ENCODE results near the gene SMIM36.
"Not testable (repeated sequence)": the region's sequence is repeated elsewhere in the genome, so short reads cannot be mapped to it uniquely, and the experiment has no call there.

The SMIM36 gene

DNA sequence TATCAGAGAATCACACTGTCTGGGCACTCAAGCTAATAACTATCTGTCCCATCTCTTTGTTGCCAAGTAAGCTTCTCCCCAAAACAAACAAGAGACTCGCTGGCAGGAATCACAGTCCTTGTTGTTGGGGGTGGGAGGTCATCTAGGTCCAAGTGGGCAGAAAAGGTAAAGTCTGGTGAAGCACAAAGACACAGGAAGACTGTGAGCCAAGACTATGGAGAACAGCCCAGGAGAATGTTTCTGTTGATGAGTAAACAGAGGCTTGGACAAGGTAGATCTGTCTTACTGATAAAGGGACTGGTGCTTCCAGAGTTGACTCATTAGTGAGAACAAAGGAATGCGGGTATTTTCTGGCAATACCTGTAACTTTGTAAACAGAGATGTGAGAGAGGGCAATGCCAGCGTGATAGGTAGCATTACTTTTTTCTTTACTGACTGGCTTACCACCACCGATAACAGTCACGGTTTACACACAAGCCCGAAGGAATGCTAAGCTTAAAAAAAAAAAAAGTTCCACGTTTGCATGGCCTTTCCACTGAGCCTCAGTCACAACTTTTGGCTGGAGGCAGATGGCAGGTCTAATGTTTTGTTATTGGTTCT, 78.1 kb downstream of the SMIM36 start:
- DNase-seq: no peak

DNA sequence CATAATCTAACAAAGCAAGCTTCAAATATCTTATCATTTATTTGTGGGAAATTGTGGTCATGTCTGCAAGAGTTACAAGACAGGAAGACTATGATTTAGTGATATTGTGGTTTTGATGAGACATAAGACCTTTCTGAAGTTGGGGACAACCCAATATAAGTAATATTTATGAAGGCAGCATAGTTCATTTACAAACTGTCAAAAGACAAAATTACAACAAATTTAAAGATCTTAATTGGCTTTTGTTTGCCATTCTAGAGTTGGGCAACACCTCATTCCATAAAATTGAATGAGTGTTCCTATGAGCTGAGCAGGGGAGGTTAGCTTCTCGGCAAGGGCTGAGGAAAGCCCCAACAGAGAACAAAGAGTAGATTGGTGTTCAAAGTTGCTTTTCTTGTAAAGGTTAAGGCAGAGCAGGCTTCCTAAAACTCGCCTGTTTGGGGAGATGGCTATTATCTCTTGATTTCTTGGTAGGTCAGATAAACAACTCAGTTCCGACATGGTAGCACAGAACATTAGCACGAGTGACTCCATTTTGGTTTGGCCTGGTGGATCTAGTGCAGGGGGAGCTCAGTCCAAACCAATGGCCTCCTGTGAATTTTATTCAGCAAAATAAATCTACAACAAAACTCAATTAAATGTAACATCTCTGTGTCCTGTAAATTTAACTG, 78.8 kb downstream of the SMIM36 start:
- no peak for DNase-seq

DNA sequence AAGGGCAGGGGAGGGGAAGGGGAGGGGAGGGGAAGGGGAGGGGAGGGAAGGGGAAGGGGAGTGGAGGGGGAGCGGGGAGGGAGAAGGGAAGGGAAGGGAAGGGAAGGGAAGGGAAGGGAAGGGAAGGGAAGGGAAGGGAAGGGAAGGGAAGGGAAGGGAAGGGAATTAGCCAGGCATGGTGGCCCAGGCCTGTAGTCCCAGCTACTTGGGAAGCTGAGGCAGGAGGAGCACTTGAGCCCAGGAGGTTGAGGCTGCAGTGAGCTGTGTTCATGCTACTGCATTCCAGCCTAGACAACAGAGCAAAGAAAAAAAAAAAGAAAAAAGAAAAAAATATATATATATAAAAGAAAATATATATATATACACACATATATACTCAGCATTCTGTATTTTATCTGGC, 79.3 kb downstream of the SMIM36 start:
- DNase-seq: not testable (repeated sequence)

DNA sequence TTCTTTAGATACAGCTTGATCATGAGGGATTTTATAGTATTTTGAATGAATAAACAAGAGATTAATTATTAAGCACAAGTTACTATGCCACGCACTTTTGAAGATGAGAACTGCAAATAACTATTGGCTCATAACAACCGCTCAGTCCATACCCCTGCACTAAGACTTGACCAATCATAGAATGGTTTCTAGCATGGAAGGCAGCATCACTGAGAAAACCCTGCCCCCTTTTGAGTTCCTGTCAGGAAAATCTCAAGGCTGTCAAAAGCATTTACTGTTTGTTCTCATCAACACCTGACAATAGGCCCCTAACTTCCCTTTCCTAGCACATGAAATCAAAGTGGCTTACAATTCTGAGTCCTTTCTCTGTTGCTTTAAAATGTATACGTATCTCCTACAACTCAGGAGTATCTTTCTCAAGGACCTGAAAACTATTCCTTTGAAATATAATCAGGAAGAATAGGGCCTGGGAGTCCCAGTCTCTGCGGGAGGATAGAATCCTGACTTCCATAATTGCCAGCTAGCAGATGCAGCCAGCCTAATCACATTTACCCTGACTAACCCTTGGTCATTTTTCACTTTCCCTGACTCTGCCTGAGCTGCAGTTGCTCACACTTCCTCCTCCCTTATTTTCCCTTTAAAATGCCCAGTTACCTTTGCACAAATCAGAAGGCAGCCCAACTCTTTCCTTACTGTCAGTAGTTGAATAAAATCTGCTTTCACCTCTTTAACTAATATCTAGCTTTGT, 80.5 kb downstream of the SMIM36 start:
- no peak for DNase-seq

DNA sequence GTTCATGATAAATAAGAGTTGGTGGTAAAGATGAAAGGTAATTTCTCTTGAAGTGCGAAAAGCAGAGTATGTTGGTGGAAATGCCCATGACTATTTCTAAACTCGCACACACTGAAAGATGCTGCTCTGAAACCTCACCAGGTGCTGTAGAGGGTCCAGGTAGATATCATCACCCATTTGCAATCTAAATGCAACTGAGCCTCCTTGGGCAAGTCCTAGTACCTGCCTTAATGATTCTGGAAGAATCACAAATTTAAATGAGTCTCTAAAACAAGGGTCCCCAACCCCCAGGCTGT, 83.7 kb downstream of the SMIM36 start:
- DNase-seq: no peak

DNA sequence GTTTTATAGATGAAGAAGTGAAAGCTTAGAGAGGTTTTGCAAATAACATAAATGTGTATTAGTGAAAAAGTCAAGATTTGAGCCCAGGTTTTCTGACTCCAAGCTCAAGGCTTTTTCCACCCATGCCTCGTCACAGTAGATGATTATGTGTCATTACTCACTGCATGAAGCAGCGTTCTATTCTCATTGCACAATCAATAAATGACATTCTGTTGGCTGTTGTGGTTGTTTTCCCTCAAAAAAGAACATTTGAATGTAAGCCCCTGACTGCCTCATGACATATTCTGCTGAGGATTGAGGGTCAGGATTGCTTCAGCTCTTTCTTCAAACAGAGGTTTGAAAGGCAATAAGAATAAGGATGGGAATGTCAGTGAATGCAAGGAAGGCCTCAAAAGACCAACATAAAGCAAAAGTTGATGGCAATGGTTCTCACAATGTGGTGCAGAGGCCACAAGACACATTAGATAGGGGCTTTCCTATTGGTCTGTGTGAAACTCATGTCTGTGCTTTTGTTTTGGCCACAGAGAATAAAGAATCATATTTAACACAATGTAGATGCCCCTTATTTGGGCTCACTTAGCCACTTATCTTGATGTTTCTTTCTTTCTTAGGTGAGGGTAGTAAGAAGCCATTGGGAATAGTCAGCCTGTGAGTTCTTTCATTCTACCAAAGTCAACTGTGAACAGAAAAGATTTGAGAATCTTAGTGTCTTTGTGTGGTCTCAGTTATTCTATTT, 84.2 kb downstream of the SMIM36 start:
- no peak for DNase-seq

DNA sequence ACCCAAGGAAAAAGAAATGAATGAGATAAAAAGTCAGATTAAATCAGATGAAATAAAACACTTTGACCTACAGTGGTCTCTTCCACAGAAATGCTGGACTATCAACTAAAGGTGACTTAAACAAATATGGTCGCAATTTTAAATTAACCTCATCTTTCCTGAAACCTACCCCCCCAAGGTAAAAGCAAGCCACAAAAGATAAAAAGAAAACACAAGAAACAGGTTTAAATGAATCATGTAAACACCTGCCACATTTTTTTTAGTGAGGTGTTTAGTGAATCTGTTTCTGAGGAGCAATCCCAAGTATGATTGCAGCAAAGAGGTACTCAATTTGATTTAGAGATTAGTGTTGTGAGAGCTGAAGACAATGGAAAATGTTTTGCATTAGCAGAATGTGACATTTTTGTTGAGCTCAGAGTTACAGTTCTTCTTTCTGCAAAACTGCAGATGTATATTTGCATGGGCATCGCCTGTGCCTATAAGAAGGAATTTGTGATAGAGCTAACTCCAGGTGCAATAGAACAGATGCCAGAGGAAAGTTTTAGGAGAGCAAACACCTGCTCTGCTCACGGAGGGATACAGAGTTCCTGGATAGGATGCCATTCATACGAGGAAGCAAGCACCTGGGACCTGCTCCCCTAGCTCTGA, 86.2 kb downstream of the SMIM36 start:
- DNase-seq: no peak

DNA sequence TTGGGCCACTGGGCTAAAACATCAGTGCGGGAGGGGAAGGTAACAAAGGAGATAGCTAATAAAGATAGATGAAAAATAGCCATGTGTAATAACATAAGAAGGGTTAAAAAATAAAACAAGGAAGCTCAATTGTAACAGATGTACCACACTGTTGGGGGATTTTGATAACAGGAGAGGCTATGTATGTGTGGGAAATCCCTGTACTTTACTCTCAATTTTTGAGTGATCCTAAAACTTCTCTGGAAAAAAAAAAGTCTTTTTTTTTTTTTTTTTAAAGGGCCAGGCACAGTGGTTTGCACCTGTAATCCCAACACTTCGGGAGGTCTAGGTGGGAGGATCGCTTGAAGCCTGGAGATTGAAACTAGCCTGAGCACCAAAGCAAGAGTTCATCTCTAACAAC, 87.7 kb downstream of the SMIM36 start:
- no peak for DNase-seq

DNA sequence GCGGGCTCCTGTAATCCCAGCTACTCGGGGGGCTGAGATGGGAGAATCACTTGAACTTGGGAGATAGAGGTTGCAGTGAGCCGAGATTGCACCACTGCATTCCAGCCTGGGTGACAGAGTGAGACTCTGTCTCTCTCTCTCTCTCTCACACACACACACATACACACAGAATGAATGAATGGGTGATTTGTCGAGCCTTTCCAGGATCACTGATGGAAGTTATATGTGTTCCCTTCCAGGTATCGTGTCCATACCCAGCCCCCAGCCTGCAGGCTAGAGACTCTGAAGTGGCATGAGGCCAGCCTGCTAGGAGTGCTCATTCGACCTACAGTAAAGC, 88.5 kb downstream of the SMIM36 start:
- DNase-seq: not testable (repeated sequence)

DNA sequence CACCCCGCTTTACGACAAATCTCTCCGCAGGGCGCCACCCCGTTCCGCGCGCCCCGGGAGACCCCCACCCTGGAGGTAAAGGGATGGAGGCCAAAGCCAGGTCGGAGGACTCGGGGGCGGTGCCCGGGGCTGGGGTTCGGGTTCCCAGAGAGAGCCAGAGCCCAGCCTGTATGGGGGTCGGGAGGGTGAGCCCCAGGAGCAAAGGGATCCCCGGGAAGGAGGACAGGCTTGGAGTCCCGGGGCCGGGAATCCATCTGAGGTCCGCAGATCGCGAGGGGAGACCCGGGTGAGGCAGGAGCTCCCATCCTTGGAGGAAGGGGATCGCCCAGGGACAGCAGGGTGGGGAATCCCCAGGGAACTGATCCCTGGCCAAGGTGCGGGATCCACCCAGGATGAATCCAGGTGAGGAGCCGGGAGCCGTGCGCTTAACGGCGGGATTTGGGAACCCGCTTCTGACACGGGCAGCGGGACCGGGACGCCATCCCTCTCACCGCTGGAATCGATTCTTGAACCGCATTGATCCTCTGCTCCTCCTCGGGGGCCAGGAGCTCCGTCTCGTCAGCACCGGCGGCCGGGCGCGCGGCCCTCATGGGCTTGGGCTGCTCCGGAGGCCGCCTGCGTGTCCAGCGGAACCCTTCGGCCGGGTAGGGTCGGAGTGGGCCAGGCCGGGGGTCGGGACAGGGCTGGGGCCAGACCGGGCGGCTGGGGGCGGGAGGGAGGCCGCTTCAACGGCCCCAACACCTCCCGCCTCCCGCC, 89.9 kb downstream of the SMIM36 start, which contains the start of gene MMD:
MMD (minus strand) TSS at position 657 of the 756 bp plus-strand sequence; CDS start at position 517, 140 bp downstream.
- DNase-seq: no peak

DNA sequence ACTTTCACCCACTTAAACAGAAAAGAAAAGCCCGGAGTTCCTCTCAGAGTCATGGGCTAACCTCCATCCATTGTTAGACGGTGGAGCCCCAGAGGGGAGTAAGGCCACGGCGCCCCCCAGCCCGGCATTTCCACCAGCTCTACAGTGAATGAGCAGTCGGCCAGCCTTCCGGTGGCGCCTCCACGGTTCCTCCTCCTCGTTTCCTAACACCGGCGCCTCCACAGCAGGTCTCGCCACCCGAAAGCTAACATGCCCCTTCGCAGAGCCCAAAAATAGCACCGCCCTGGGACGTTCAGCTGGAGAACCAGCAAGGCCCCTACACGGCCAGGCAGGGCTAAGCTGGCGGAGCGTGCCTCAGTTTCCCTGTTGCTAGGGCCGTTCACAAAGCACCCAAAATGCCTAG, 90.5 kb downstream of the SMIM36 start:
- no peak for DNase-seq

DNA sequence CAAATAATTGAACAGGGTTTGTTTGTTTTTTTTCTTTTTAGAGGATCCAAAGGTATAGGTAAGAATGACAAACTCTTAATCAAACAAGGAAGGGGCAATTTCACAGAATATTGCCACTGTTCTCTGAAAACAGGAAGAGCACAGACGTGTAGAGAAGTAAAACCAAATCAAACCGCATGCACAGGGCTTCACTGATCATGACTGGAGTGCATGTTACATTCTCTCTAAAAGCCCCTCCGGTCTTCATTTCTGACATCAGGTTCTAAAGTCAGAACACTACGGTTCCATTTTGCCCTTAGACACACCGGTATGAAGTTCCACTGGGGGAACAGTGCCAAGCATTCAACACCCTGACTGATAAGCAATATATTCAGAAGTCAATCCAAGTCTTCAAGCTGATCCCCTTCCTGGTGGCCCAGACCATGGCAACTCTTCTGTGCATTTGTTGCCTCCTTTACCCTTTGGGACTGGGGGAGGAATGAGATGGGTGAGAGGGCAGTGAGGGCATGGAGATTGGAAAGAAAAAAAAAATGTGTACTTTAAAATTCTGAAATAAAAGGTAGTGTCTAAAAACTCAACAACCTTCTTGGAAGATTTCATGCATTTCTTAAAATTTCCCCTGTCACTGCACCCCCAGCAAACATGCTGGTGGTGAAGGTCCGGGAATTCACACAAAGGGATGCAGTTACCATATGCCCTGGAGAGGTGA, 91.0 kb downstream of the SMIM36 start:
- peak; percentile 9 for DNase-seq

DNA sequence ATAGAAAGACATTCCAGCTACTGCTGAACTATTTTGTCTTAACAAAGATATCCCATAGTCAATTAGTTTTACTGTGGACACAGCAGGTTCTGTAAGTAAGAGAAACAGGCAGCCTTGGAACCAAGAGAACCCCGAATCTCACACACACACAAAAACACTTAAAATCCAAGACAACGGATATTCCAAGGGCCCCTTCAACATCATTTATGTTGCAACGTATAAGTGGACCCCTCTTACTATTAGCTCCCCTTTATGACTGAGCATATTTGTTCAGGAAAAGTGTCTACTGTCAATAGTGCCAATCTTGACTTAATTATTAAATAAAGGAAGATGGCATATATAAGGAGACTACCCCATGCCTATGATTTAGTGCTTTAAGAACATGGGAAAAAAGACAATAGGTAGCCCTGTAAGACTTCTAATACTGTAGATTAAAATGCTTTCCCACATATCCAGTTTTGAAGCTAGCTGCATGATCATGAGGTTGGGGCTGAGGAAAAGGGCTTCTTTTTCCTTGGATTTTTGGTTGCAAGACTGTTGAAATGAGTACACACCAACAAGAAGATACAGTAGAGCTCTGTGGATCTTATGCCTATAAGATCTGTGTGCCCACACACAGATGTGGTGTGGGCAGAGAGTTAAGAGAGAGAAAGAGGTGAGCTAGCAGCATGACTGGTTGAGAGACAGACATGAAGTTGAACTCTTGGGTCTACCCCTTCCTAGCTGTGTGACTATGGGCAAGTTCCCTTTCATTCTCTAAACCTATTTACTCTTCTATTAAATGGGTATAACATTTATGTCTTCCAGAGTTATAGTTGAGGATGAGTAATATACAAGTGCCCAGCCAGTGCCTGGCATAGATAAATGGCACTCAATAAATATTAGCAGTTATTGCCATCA, 92.6 kb downstream of the SMIM36 start:
- DNase-seq: no peak

DNA sequence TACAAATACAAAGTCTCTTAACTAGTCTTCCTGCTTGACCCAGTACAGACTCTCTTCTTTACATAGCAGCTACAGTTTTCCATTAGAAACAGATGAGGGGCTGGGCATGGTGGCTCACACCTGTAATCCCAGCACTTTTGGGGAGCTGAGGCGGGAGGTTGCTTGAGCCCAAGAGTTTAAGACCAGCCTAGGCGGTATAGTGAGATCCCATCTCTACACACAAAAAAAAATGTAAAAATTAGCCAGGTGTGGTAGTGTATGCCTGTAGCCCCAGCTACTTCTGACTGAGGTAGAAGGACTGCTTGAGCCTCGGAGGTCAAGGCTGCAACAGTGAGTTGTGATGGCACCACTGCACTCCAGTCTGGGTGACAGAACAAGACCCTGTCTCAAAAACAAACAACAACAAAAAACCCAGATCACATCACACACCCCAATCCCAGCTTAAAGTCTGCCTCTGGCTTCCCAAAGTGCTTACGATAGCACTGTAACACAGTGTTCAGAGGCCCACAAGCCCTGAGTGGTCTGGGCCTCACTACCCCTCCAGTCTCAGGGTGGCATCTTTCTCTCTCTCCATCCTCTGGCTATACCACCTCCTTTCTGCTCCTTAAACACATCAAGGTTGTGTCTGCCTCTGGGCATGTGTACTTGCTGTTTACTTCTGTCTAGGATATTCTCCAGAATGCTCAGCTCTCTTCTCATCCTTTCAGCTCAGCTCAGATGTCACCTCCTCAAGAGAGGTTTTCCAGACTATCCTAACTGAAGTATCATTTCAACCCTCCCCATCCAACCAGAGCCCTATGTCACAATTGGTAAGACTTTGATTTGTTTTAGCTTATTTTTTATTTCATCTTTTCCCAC, 93.6 kb downstream of the SMIM36 start:
- no peak for DNase-seq

DNA sequence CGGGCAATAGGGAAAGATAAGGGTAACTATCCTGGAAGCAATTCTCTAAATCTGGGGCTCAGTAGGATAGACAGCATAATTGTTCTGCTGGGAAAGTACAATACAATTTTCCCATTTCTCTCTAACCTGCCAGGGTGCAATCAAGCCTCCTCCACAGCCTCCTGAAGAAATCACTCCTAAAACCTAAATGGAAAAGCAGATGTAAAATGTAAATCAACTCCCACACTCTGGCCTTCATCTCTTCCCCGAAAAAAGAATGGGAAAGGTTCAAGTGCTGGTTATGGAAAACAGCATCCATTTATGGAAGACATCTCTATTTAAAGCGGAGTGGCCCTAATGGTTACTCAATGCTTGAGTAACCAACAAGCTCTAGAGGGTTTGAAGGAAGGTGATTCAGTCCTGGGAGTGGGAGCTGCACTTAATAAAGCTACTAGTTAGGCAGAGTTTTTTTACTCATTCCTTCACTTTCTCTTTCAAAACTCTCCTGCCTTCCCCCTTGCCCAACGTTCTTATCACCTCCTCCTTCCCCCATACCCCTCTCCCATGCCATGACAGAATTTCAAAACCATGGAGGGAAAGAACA, 94.7 kb downstream of the SMIM36 start:
- DNase-seq: no peak

DNA sequence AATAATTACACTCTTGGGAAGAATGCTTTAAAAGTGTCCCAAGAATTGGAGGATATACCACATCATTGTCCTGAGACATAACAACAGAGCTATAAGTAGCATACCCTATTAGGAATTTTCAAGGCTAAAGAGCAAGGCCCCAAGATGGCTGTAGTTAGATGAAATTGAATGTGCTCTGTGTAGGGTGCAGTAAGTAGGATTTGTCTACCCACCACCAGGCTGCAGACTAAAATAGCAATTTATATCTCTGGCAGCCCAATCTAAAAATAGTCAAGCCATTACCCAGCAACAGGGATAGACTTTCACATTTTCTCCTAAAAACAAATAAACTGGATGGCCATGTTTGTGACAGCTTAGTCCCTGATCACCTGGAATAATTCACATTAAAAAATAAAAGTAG, 95.3 kb downstream of the SMIM36 start:
- no peak for DNase-seq

DNA sequence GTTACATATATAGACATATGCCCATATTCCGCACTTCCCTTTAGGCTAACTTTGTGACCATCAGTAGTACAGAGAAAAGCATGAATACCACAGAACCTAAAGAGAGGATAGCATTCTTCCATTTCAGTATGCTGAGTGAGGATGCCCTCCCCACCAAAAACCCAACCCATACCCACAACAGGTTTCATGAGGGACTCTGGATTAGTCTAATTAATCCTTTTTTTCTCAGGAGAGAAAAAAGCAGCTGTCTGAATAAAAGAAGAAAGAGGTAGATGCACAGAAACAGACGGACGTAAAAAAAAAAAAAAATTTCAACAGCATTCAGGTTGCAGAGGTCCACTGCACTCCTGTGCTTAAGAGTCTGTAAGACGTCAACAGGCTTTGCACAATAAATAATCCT, 96.3 kb downstream of the SMIM36 start:
- DNase-seq: no peak

DNA sequence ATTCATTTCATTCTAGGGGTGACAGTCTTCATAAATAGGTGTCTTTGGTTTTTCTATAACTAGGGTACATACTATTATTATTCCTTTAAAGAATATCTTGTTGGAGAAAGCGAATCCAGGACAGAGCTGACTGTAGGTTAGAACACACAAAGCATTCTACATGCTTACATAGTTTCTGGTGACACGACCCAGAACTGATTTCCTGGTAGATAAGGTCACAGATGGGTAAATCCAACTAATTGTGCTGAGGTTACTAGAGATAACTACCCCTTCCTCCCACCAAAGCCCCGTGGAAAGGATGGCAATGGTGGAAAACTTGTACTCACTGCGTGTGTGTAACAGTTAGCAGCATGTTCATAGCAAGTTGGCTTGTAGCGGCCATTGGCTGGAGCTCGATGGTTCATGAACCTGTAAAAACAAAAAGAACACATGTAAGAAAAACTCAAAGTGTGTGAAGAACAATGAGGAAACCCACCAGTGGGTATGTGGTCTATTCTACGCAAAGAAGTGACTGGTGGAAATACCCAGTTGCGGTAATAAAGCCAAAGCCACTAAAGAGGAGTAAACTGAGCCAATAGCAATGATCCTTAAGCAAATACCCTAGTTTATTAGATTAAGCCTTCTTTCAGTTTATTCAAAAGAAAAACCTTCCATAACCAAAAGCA, 97.3 kb downstream of the SMIM36 start:
- no peak for DNase-seq

DNA sequence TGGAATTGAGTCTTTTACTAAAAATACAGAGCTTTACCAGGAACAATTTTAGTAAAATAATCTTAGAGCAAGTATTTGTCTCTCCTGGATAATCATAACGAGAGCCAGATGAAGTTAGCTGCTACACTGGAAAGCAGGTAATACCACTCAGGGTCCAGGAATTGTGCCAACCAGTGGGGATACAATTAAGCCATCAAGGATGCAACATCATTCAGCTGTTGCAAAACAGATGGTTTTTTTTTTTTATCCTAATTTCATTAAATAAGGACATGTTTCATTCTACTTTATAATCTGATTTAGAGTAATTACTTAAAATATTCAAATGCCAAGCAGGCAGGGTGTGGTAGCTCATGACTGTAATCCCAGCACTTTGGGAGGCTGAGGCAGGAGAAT, 99.8 kb downstream of the SMIM36 start:
- no peak for DNase-seq

Data from midbrain (tissue), 1 donor.